Esophagus muscularis mucosa (tissue), 4 donors: ENCODE measurements around the gene TSPAN16. TPM values are rescaled to one million over a fixed set of nuclear protein-coding genes. Genes with fewer than 3 reads are reported as not detected.
"Not testable (repeated sequence)": the region's sequence is repeated elsewhere in the genome, so short reads cannot be mapped to it uniquely, and the experiment has no call there.

ENCODE experiments used
- DNase-seq: peaks from one replicate; pipeline ENCODE4 v3.0.0-alpha.2; 2017; ENCODE audit errors: extremely low spot score
- H3K27ac ChIP-seq, 4 donors: fragments of 200-600 bp; sonication (generic); replicated peaks in 1 of 4; 1 replicate in 3 of 4; 2 replicates in 1 of 4; pipeline ENCODE4 v1.5.1; 2016 to 2019; ENCODE audit warnings: mild to moderate bottlenecking in 1 of 4
- H3K27me3 ChIP-seq, 4 donors: fragments of 200-600 bp; sonication (generic); one replicate each; pipeline versions ENCODE4 v1.5.1 to v1.6.0; 2016 to 2019
- H3K36me3 ChIP-seq, 4 donors: fragments of 200-600 bp; sonication (generic); one replicate each; pipeline ENCODE4 v1.5.1; 2016 to 2019
- H3K4me1 ChIP-seq, 4 donors: fragments of 200-600 bp; sonication (generic); one replicate each; pipeline ENCODE4 v1.5.1; 2016 to 2019
- H3K4me3 ChIP-seq, 4 donors: fragments of 200-600 bp; sonication (generic); 1 replicate in 2 of 4; 2 replicates in 2 of 4; pipeline ENCODE4 v1.5.1; 2016 to 2019; ENCODE audit warnings: mild to moderate bottlenecking in 4 of 4, moderate library complexity in 1 of 4
- H3K9me3 ChIP-seq, 4 donors: fragments of 200-600 bp; sonication (generic); 1 replicate in 3 of 4; 2 replicates in 1 of 4; pipeline ENCODE4 v1.5.1; 2016 to 2019
- EP300 ChIP-seq: sonication (generic); formaldehyde crosslinking; IDR thresholded peaks from one replicate; pipeline ENCODE4 v1.6.1; 2017; ENCODE audit warnings: antibody characterized with exemption
- POLR2A ChIP-seq: fragments of 450-650 bp; IDR thresholded peaks from one replicate; pipeline ENCODE4 v1.6.1; 2017; ENCODE audit warnings: antibody characterized with exemption, moderate library complexity, mild to moderate bottlenecking, low read depth
- POLR2AphosphoS5 ChIP-seq, 2 donors: sonication (generic); formaldehyde crosslinking; IDR thresholded peaks; one replicate each; pipeline ENCODE4 v1.6.1; 2017; ENCODE audit warnings: antibody characterized with exemption in 2 of 2
- WGBS: methylation state at CpG from one replicate; pipeline ENCODE4 v1.1.5; 2018; 5-methylcytosine and 5-hydroxymethylcytosine counted together
- intact Hi-C: fragments of 100-400 bp; cut with DNase I; formaldehyde crosslinking; loops from one replicate; pipeline ENCODE4 v1.15.1; 2023
- total RNA-seq, 4 donors: library from RNA; depleted of rRNA; stranded (reverse); fragments of >200 nt; gene quantifications; one replicate each; pipeline versions ENCODE4 v1.1.0 to v1.2.1, GENCODE V29; 2016
- TF ChIP-seq, protein P1 (sequence below), 3 experiments: fragments of 200-600 bp in 2 of 3; fragments of 450-650 bp in 1 of 3; sonication (generic) in 2 of 3; IDR thresholded peaks; one replicate each; pipeline ENCODE4 v1.5.1; 2017 to 2019; ENCODE audit warnings: antibody characterized with exemption in 3 of 3, mild to moderate bottlenecking in 2 of 3, moderate library complexity in 1 of 3

The TSPAN16 gene
- total RNA-seq, 4 donors from 2014 or later, result not detected

GRCh38 chr19:11346104-11346940 is 50.4 kb downstream of the TSPAN16 start, which contains the start of the genes CCDC159 and TMEM205:
CCDC159 (plus strand) TSS chr19:11346519; CDS start chr19:11346607, 88 bp downstream.
TMEM205 (minus strand) TSS chr19:11346268; CDS start chr19:11345619, 649 bp downstream.
- TF ChIP-seq, protein P1, sequence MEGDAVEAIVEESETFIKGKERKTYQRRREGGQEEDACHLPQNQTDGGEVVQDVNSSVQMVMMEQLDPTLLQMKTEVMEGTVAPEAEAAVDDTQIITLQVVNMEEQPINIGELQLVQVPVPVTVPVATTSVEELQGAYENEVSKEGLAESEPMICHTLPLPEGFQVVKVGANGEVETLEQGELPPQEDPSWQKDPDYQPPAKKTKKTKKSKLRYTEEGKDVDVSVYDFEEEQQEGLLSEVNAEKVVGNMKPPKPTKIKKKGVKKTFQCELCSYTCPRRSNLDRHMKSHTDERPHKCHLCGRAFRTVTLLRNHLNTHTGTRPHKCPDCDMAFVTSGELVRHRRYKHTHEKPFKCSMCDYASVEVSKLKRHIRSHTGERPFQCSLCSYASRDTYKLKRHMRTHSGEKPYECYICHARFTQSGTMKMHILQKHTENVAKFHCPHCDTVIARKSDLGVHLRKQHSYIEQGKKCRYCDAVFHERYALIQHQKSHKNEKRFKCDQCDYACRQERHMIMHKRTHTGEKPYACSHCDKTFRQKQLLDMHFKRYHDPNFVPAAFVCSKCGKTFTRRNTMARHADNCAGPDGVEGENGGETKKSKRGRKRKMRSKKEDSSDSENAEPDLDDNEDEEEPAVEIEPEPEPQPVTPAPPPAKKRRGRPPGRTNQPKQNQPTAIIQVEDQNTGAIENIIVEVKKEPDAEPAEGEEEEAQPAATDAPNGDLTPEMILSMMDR (IDR thresholded peaks at IDR 0.05), result peak in 1 of 3 experiments; percentile 8
- TF ChIP-seq POLR2A (peak; percentile 81), EP300 (no peak), POLR2AphosphoS5 (IDR thresholded peaks at IDR 0.05) (peak; percentile 93 to 97)
- peaks cover 0 to 9% (median 4%) of the 10 kb centered on the region in 4 donors for H3K9me3 ChIP-seq
- H3K36me3 ChIP-seq, result peaks cover 0 to 23% (median 21%) of the 10 kb centered on the region in 4 donors
- peak within 1 kb of the TSS; percentile 88 to 93 (median 90) for H3K27ac ChIP-seq
- peak; percentile 100 for DNase-seq
- H3K4me3 ChIP-seq, result peak within 1 kb of the TSS; percentile 63 to 84 (median 74)
- 0% methylated on average over 34 of the region's 50 CpGs for WGBS
- peaks cover 25 to 46% (median 43%) of the 10 kb centered on the region in 4 donors for H3K4me1 ChIP-seq
- no peaks in the 10 kb centered on the region for H3K27me3 ChIP-seq
- intact Hi-C loops, result no loop called here

- Histone ChIP-seq H3K27me3 (no peaks in the 10 kb centered on the region), H3K36me3 (peaks cover 0 to 12% (median 9%) of the 10 kb centered on the region in 4 donors), H3K27ac (peak overlapping the region; percentile 88 to 93 (median 90)), H3K9me3 (peaks cover 0 to 9% (median 4%) of the 10 kb centered on the region in 4 donors), H3K4me1 (peaks cover 25 to 46% (median 42%) of the 10 kb centered on the region in 4 donors), H3K4me3 (no peak overlapping the region)
- intact Hi-C loops, result no loop called here
- DNase-seq, result no peak
- TF ChIP-seq POLR2A, result no peak
- no peak for TF ChIP-seq EP300
- TF ChIP-seq POLR2AphosphoS5 (IDR thresholded peaks at IDR 0.05), result no peak
- TF ChIP-seq, protein P1 (IDR thresholded peaks at IDR 0.05), result no peak
- 87% methylated on average over 6 of the region's 7 CpGs for WGBS
These were observed 51.6 kb downstream of the TSPAN16 start for GRCh38 chr19:11347546-11348039.

DNA sequence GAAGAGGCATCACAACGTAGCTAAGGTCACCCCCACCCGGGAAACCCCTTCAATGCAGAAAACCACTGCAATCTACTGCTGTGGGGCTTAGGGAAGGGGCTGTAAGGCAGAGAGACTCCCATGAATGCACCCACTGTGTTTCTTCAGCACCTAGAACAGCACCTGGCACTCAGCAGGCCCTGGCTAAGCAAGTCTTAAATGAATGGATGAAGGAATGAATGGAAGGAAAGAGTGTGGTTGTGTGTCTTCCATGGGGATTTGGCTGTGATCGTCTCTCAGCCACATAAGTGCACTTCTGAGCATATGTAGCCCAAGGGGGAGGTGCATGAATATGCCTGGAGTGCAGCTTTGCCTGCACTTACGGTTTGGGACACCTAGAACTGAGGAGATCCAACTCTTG is 53.2 kb downstream of the TSPAN16 start:
- 100% methylated on average over 4 of the region's 4 CpGs for WGBS
- H3K9me3 ChIP-seq, result peaks cover 0 to 9% (median 4%) of the 10 kb centered on the region in 4 donors
- H3K4me1 ChIP-seq, result peaks cover 19 to 30% (median 28%) of the 10 kb centered on the region in 4 donors
- H3K27ac ChIP-seq, result no peak overlapping the region
- H3K27me3 ChIP-seq, result no peaks in the 10 kb centered on the region
- DNase-seq, result no peak
- TF ChIP-seq POLR2AphosphoS5 (IDR thresholded peaks at IDR 0.05), result no peak
- no peak for TF ChIP-seq EP300
- TF ChIP-seq, protein P1 (IDR thresholded peaks at IDR 0.05), result no peak
- no peak for TF ChIP-seq POLR2A
- H3K4me3 ChIP-seq, result no peak overlapping the region
- H3K36me3 ChIP-seq, result peaks cover 0 to 2% (median 0%) of the 10 kb centered on the region in 4 donors
- intact Hi-C loops, result no loop called here

DNA sequence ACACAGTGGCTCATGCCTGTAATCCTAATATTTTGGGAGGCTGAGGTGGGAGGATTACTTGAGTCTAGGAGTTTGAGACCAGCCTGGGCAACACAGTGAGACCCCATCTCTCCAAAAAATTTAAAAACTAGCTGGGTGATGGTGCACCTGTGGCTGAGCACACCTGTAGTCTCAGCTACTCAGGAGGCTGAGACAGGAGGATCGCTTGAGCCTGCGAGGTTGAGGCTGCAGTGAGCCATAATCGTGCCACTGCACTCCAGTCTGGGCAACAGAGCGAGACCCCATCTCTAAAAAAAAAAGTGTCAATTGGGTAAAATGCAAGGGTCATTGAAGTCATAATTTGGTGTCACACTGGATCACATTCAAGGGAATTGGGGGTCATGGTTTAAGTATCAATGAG is 58.1 kb downstream of the TSPAN16 start:
- Histone ChIP-seq H3K4me1 (peaks cover 5 to 28% (median 25%) of the 10 kb centered on the region in 4 donors), H3K36me3 (peaks cover 0 to 16% (median 7%) of the 10 kb centered on the region in 4 donors)
- H3K27ac ChIP-seq, intact Hi-C loops, DNase-seq, H3K27me3 ChIP-seq, H3K4me3 ChIP-seq, H3K9me3 ChIP-seq: not testable (repeated sequence)
- 93% methylated on average over 4 of the region's 4 CpGs for WGBS
